Fibroblast of lung (primary cell): Measurements from ENCODE around the gene TSNAXIP1. TPM values are rescaled to one million over a fixed set of nuclear protein-coding genes. Genes with fewer than 3 reads are reported as not detected.

Experiments
- DNase-seq, 2 donors: peaks; one replicate each; pipeline versions ENCODE4 v3.0.0 to v3.0.0-alpha.2; 2010; ENCODE audit warnings: low read depth in 2 of 2
- H2AFZ ChIP-seq: 2 replicates; pipeline ENCODE4 v1.5.1; 2012; ENCODE audit warnings: low read length, control low read depth, inconsistent platforms
- H3K27ac ChIP-seq: 2 replicates; pipeline ENCODE4 v1.5.1; 2011; ENCODE audit warnings: low read length, control low read depth; ENCODE audit not compliant: insufficient read depth
- H3K27me3 ChIP-seq: 2 replicates; pipeline ENCODE4 v1.5.1; 2011; ENCODE audit warnings: mild to moderate bottlenecking, low read length; ENCODE audit not compliant: control insufficient read depth, insufficient read depth
- H3K36me3 ChIP-seq: 2 replicates; pipeline ENCODE4 v1.5.1; 2011; ENCODE audit warnings: low read length; ENCODE audit not compliant: control insufficient read depth, insufficient read depth
- H3K4me1 ChIP-seq: 2 replicates; pipeline ENCODE4 v1.5.1; 2011; ENCODE audit warnings: low read length; ENCODE audit not compliant: control insufficient read depth, insufficient read depth; ENCODE audit errors: extremely low read depth
- H3K4me2 ChIP-seq: 2 replicates; pipeline ENCODE4 v1.5.1; 2011; ENCODE audit warnings: low read length, control low read depth; ENCODE audit not compliant: insufficient read depth; ENCODE audit errors: extremely low read depth
- H3K4me3 ChIP-seq, 4 experiments: fragments of 200-600 bp in 1 of 4; sonication (generic) in 1 of 4; replicated peaks in 1 of 4; 2 replicates each; pipeline ENCODE4 v1.5.1; 2011 to 2016; ENCODE audit warnings: low read length in 4 of 4, low read depth in 3 of 4, mild to moderate bottlenecking in 3 of 4, control low read depth in 2 of 4, inconsistent platforms in 1 of 4, mixed read lengths in 1 of 4; ENCODE audit not compliant: insufficient read depth in 1 of 4; ENCODE audit errors: control extremely low read depth in 1 of 4
- H3K79me2 ChIP-seq: 2 replicates; pipeline ENCODE4 v1.5.1; 2012; ENCODE audit warnings: mild to moderate bottlenecking, low read length, inconsistent platforms; ENCODE audit not compliant: control insufficient read depth, insufficient read depth
- H3K9ac ChIP-seq: 2 replicates; pipeline ENCODE4 v1.5.1; 2011; ENCODE audit warnings: mild to moderate bottlenecking, low read length, control low read depth; ENCODE audit not compliant: insufficient read depth
- H3K9me3 ChIP-seq: 2 replicates; pipeline ENCODE4 v1.5.1; 2012; ENCODE audit warnings: low read depth, low read length; ENCODE audit not compliant: control insufficient read depth, insufficient read depth
- H4K20me1 ChIP-seq: 2 replicates; pipeline ENCODE4 v1.5.1; 2011; ENCODE audit warnings: low read length; ENCODE audit not compliant: control insufficient read depth, insufficient read depth; ENCODE audit errors: extremely low read depth
- CTCF ChIP-seq, 2 donors: IDR thresholded peaks in 1 of 2; conservative IDR thresholded peaks in 1 of 2; 1 replicate in 1 of 2; 2 replicates in 1 of 2; pipeline ENCODE4 v1.5.1; 2011 to 2012; ENCODE audit warnings: low read length in 2 of 2, control low read depth in 1 of 2, inconsistent platforms in 1 of 2, low read depth in 1 of 2, mild to moderate bottlenecking in 1 of 2
- EZH2 ChIP-seq: IDR thresholded peaks from 2 replicates; pipeline ENCODE4 v1.5.1; 2012; ENCODE audit warnings: low read length, control low read depth, mild to moderate bottlenecking; ENCODE audit errors: missing control alignments
- polyA plus RNA-seq, 2 donors: library from polyadenylated mRNA; depleted of rRNA in 1 of 2; stranded (reverse) in 1 of 2; unstranded in 1 of 2; fragments of >200 nt; gene quantifications; 2 replicates each; pipeline ENCODE4 v1.2.1, GENCODE V29; 2011 to 2012; ENCODE audit warnings: missing spikeins in 1 of 2
- total RNA-seq: library from RNA; depleted of rRNA; stranded (reverse); fragments of >200 nt; gene quantifications from 2 replicates; pipeline ENCODE4 v1.2.1, GENCODE V29; 2014

TSNAXIP1 gene
- total and polyA plus RNA-seq, 2 donors (not counting 1 experiment from before 2014, with no cell fraction given): 0.45 to 1.2 TPM

GRCh38 chr16:67837811-67838210 is 31.1 kb downstream of the TSNAXIP1 start:
- no peaks in the 10 kb centered on the region for H3K27me3 ChIP-seq
- no peak for DNase-seq
- no peak overlapping the region for H3K4me3 ChIP-seq
- H3K4me1 ChIP-seq: no peaks in the 10 kb centered on the region
- no peaks in the 10 kb centered on the region for H4K20me1 ChIP-seq
- no peaks in the 10 kb centered on the region for H3K36me3 ChIP-seq
- H3K4me2 ChIP-seq: no peak overlapping the region
- TF ChIP-seq EZH2 (no peak), CTCF (conservative IDR thresholded peaks at IDR 0.05 in 1 of 2, IDR thresholded peaks at IDR 0.05 in 1 of 2; ENCODE audit: low read depth in 1 of 2, low read length in 2 of 2) (no peak)
- no peak overlapping the region for H3K27ac ChIP-seq
- H3K9me3 ChIP-seq: no peaks in the 10 kb centered on the region
- no peak overlapping the region for H3K9ac ChIP-seq
- H2AFZ ChIP-seq: no peak overlapping the region
- H3K79me2 ChIP-seq: peaks cover 10% of the 10 kb centered on the region

- Histone ChIP-seq H3K36me3 (no peaks in the 10 kb centered on the region), H3K4me3 (peak overlapping the region; percentile 81 to 94 (median 88)), H3K9me3 (no peaks in the 10 kb centered on the region), H3K4me2 (peak overlapping the region; percentile 89), H4K20me1 (no peaks in the 10 kb centered on the region), H3K27ac (peak overlapping the region; percentile 97), H3K9ac (peak overlapping the region; percentile 91), H3K4me1 (peaks cover 17% of the 10 kb centered on the region), H3K79me2 (peaks cover 24% of the 10 kb centered on the region), H2AFZ (peak overlapping the region; percentile 98), H3K27me3 (no peaks in the 10 kb centered on the region)
- TF ChIP-seq EZH2 (no peak), CTCF (conservative IDR thresholded peaks at IDR 0.05 in 1 of 2, IDR thresholded peaks at IDR 0.05 in 1 of 2; ENCODE audit: low read depth in 1 of 2, low read length in 2 of 2) (no peak)
- DNase-seq: no peak
Measured at GRCh38 chr16:67841198-67841815, 34.6 kb downstream of the TSNAXIP1 start.

- peaks cover 17% of the 10 kb centered on the region for H3K4me1 ChIP-seq
- H3K4me3 ChIP-seq: peak within 1 kb of the TSS; percentile 81 to 94 (median 88)
- TF ChIP-seq CTCF (conservative IDR thresholded peaks at IDR 0.05 in 1 of 2, IDR thresholded peaks at IDR 0.05 in 1 of 2; ENCODE audit: low read depth in 1 of 2, low read length in 2 of 2): peak; percentile 56 to 87
- no peak for TF ChIP-seq EZH2
- no peaks in the 10 kb centered on the region for H3K36me3 ChIP-seq
- H4K20me1 ChIP-seq: no peaks in the 10 kb centered on the region
- H3K79me2 ChIP-seq: peaks cover 24% of the 10 kb centered on the region
- H3K27me3 ChIP-seq: no peaks in the 10 kb centered on the region
- no peaks in the 10 kb centered on the region for H3K9me3 ChIP-seq
- peak within 1 kb of the TSS; percentile 98 for H2AFZ ChIP-seq
- DNase-seq: peak; percentile 86 to 94
- H3K4me2 ChIP-seq: peak within 1 kb of the TSS; percentile 89
- H3K9ac ChIP-seq: peak within 1 kb of the TSS; percentile 91
- peak within 1 kb of the TSS; percentile 97 for H3K27ac ChIP-seq
Measured at GRCh38 chr16:67841816-67842508, 35.3 kb downstream of the TSNAXIP1 start, which contains the start of gene THAP11. Gene THAP11, plus strand, starts transcription at chr16:67842320. Its CDS starts 235 bp downstream, at chr16:67842555.
